Transverse colon (tissue), 4 donors: Measurements from ENCODE around the gene OR10A5. TPM values are rescaled to one million over a fixed set of nuclear protein-coding genes. Genes with fewer than 3 reads are reported as not detected.
"Not testable (repeated sequence)": the region's sequence is repeated elsewhere in the genome, so short reads cannot be mapped to it uniquely, and the experiment has no call there.

Source experiments
- DNase-seq: peaks from one replicate; pipeline ENCODE4 v3.0.0-alpha.2; 2019
- H3K27ac ChIP-seq, 4 donors: fragments of 200-600 bp; sonication (generic); 2 replicates each; pipeline ENCODE4 v1.5.1; 2016 to 2018; ENCODE audit warnings: inconsistent platforms in 4 of 4
- H3K27me3 ChIP-seq: fragments of 200-600 bp; sonication (generic); 2 replicates; pipeline ENCODE4 v1.5.1; 2017; ENCODE audit warnings: inconsistent platforms
- H3K36me3 ChIP-seq, 4 donors: fragments of 200-600 bp; sonication (generic); 2 replicates each; pipeline ENCODE4 v1.5.1; 2017 to 2019; ENCODE audit warnings: inconsistent platforms in 4 of 4
- H3K4me1 ChIP-seq, 4 donors: fragments of 200-600 bp; sonication (generic); 2 replicates each; pipeline ENCODE4 v1.5.1; 2017 to 2020; ENCODE audit warnings: inconsistent platforms in 4 of 4
- H3K4me3 ChIP-seq, 4 donors: fragments of 200-600 bp; sonication (generic); 1 replicate in 1 of 4; 2 replicates in 3 of 4; pipeline versions ENCODE4 v1.5.1 to v1.6.1; 2017 to 2019; ENCODE audit warnings: inconsistent platforms in 4 of 4
- H3K9me3 ChIP-seq, 2 donors: fragments of 200-600 bp; sonication (generic); 2 replicates each; pipeline ENCODE4 v1.5.1; 2017 to 2019; ENCODE audit warnings: inconsistent platforms in 2 of 2
- CTCF ChIP-seq, 5 experiments: fragments of 200-600 bp in 3 of 5; fragments of 450-650 bp in 2 of 5; sonication (generic) in 3 of 5; IDR thresholded peaks; 1 replicate in 2 of 5; 2 replicates in 3 of 5; pipeline ENCODE4 v1.5.1; 2016 to 2017; ENCODE audit warnings: antibody characterized with exemption in 5 of 5, inconsistent platforms in 3 of 5, mild to moderate bottlenecking in 2 of 5, moderate library complexity in 1 of 5
- EP300 ChIP-seq: sonication (generic); formaldehyde crosslinking; IDR thresholded peaks from one replicate; pipeline ENCODE4 v1.6.1; 2017; ENCODE audit warnings: antibody characterized with exemption, low read depth
- POLR2A ChIP-seq: fragments of 450-650 bp; IDR thresholded peaks from one replicate; pipeline ENCODE4 v1.6.1; 2016; ENCODE audit warnings: antibody characterized with exemption, mild to moderate bottlenecking, moderate library complexity
- POLR2AphosphoS5 ChIP-seq, 3 donors: sonication (generic); formaldehyde crosslinking; IDR thresholded peaks; one replicate each; pipeline ENCODE4 v1.6.1; 2016; ENCODE audit warnings: antibody characterized with exemption in 3 of 3
- WGBS, 2 donors: methylation state at CpG; one replicate each; pipeline ENCODE4 v1.1.5; 2018; ENCODE audit warnings: low coverage in 1 of 2; 5-methylcytosine and 5-hydroxymethylcytosine counted together
- in situ Hi-C, 4 donors: fragments of 200-750 bp; cut with MboI; loops; one replicate each; pipeline versions ENCODE4 v1.15.0 to v1.15.1; 2017; ENCODE audit warnings: low sequenced_read_pairs in 3 of 4, low pct_ligation_motif_present in 1 of 4, low pct_unique_long_range_greater_than_20kb in 1 of 4
- intact Hi-C: fragments of 100-400 bp; cut with DNase I; formaldehyde crosslinking; loops from one replicate; pipeline ENCODE4 v1.15.1; 2023; ENCODE audit warnings: low total_unique reads
- total RNA-seq, 4 donors: library from RNA; depleted of rRNA; stranded (reverse); fragments of >200 nt; gene quantifications; one replicate each; pipeline ENCODE4 v1.1.0, GENCODE V29; 2016

The OR10A5 gene
- total RNA-seq, 4 donors from 2014 or later, result not detected

GRCh38 chr11:6843670-6844069, 1.8 kb upstream of the OR10A5 start:
- no peaks in the 10 kb centered on the region for H3K27me3 ChIP-seq
- in situ Hi-C loops, result no loop called here

GRCh38 chr11:6844356-6844755, 1.1 kb upstream of the OR10A5 start:
- intact Hi-C loops, result no loop called here
- Histone ChIP-seq H3K4me3 (no peak overlapping the region), H3K4me1 (no peaks in the 10 kb centered on the region), H3K27me3 (no peaks in the 10 kb centered on the region), H3K9me3 (no peaks in the 10 kb centered on the region), H3K27ac (no peak overlapping the region), H3K36me3 (no peaks in the 10 kb centered on the region)
- TF ChIP-seq POLR2AphosphoS5 (IDR thresholded peaks at IDR 0.05), result no peak
- no peak for TF ChIP-seq POLR2A
- in situ Hi-C loops, result no loop called here
- 94 to 100% methylated on average over 3 to 5 of the region's 5 CpGs for WGBS, 2 donors
- no peak for DNase-seq

More at GRCh38 chr11:6843670-6844069, 1.8 kb upstream of the OR10A5 start:
- Histone ChIP-seq H3K4me3 (no peak overlapping the region), H3K36me3 (no peaks in the 10 kb centered on the region), H3K27ac (no peak overlapping the region), H3K9me3 (no peaks in the 10 kb centered on the region), H3K4me1 (no peaks in the 10 kb centered on the region)
- 46 to 79% methylated on average over 2 of the region's 2 CpGs for WGBS, 2 donors
- TF ChIP-seq POLR2A (no peak), POLR2AphosphoS5 (IDR thresholded peaks at IDR 0.05) (no peak)
- intact Hi-C loops, result no loop called here
- no peak for DNase-seq

- Histone ChIP-seq H3K4me1 (no peaks in the 10 kb centered on the region), H3K27ac (no peak overlapping the region), H3K4me3 (no peak overlapping the region), H3K36me3 (no peaks in the 10 kb centered on the region), H3K27me3 (no peaks in the 10 kb centered on the region), H3K9me3 (peaks cover 0 to 8% of the 10 kb centered on the region in 2 donors)
- intact Hi-C loops, result no loop called here
- TF ChIP-seq EP300, result no peak
- no peak for TF ChIP-seq POLR2AphosphoS5 (IDR thresholded peaks at IDR 0.05)
- no peak for TF ChIP-seq CTCF (IDR thresholded peaks at IDR 0.05)
- no peak for TF ChIP-seq POLR2A
- in situ Hi-C loops, result no loop called here
- 85 to 93% methylated on average over 2 of the region's 2 CpGs for WGBS, 2 donors
- no peak for DNase-seq
Measured at GRCh38 chr11:6850526-6850925, 5.0 kb downstream of the OR10A5 start.

GRCh38 chr11:6854801-6855200, 9.3 kb downstream of the OR10A5 start:
- H3K27me3 ChIP-seq, DNase-seq, H3K9me3 ChIP-seq, H3K4me1 ChIP-seq, H3K36me3 ChIP-seq, in situ Hi-C loops, intact Hi-C loops, H3K4me3 ChIP-seq, H3K27ac ChIP-seq: not testable (repeated sequence)
- WGBS, 2 donors, result 89 to 94% methylated on average over 5 to 6 of the region's 6 CpGs

- TF ChIP-seq POLR2A, result no peak
- TF ChIP-seq EP300, result no peak
- DNase-seq, result no peak
- in situ Hi-C loops, result no loop called here
- Histone ChIP-seq H3K36me3 (no peaks in the 10 kb centered on the region), H3K9me3 (peaks cover 0 to 8% of the 10 kb centered on the region in 2 donors), H3K4me1 (no peaks in the 10 kb centered on the region), H3K4me3 (no peak overlapping the region), H3K27ac (no peak overlapping the region), H3K27me3 (no peaks in the 10 kb centered on the region)
- WGBS, 2 donors, result 56% methylated on average over 1 of the region's 1 CpG; no CpG with 5 or more reads in 1 of the 2 donors
- intact Hi-C loops, result no loop called here
Measured at GRCh38 chr11:6855971-6856541, 10.6 kb downstream of the OR10A5 start.

GRCh38 chr11:6856871-6857270, 11.4 kb downstream of the OR10A5 start:
- Histone ChIP-seq H3K4me3 (no peak overlapping the region), H3K27ac (no peak overlapping the region), H3K27me3 (no peaks in the 10 kb centered on the region), H3K4me1 (no peaks in the 10 kb centered on the region), H3K36me3 (no peaks in the 10 kb centered on the region), H3K9me3 (peaks cover 0 to 8% of the 10 kb centered on the region in 2 donors)
- WGBS, 2 donors, result 30 to 46% methylated on average over 2 to 3 of the region's 3 CpGs
- DNase-seq, result no peak
- TF ChIP-seq POLR2A, result no peak
- TF ChIP-seq EP300, result no peak
- TF ChIP-seq CTCF (IDR thresholded peaks at IDR 0.05), result no peak
- TF ChIP-seq POLR2AphosphoS5 (IDR thresholded peaks at IDR 0.05), result no peak
- in situ Hi-C loops (no loop called here), intact Hi-C loops (no loop called here)
